Effector memory CD4-positive, alpha-beta T cell (primary cell): ENCODE results near the gene NGEF.

Experiments
- DNase-seq, 3 donors: peaks; one replicate each; pipeline ENCODE4 v3.0.0-alpha.2; 2020
- H3K27ac ChIP-seq: 2 replicates; pipeline ENCODE4 v1.7.0; 2013; ENCODE audit warnings: mild to moderate bottlenecking, low read length, moderate library complexity; ENCODE audit not compliant: insufficient read depth, poor library complexity, severe bottlenecking
- H3K27me3 ChIP-seq: replicated peaks from 2 replicates; pipeline ENCODE4 v1.7.0; 2013; ENCODE audit warnings: mild to moderate bottlenecking, low read length; ENCODE audit not compliant: insufficient read depth, control insufficient read depth, poor library complexity, severe bottlenecking
- H3K36me3 ChIP-seq: 2 replicates; pipeline ENCODE4 v1.7.0; 2013; ENCODE audit warnings: mild to moderate bottlenecking, low read length, moderate library complexity; ENCODE audit not compliant: control insufficient read depth, insufficient read depth
- H3K4me1 ChIP-seq: 2 replicates; pipeline ENCODE4 v1.7.0; 2013; ENCODE audit warnings: low read length, mild to moderate bottlenecking; ENCODE audit not compliant: control insufficient read depth, insufficient read depth, poor library complexity, severe bottlenecking
- H3K4me3 ChIP-seq: 2 replicates; pipeline ENCODE4 v1.7.0; 2013; ENCODE audit warnings: low read length, low read depth, mild to moderate bottlenecking; ENCODE audit not compliant: insufficient read depth, poor library complexity, severe bottlenecking
- H3K9me3 ChIP-seq: 2 replicates; pipeline ENCODE4 v1.7.0; 2013; ENCODE audit warnings: mild to moderate bottlenecking, low read length, moderate library complexity; ENCODE audit not compliant: control insufficient read depth

The NGEF gene

DNA sequence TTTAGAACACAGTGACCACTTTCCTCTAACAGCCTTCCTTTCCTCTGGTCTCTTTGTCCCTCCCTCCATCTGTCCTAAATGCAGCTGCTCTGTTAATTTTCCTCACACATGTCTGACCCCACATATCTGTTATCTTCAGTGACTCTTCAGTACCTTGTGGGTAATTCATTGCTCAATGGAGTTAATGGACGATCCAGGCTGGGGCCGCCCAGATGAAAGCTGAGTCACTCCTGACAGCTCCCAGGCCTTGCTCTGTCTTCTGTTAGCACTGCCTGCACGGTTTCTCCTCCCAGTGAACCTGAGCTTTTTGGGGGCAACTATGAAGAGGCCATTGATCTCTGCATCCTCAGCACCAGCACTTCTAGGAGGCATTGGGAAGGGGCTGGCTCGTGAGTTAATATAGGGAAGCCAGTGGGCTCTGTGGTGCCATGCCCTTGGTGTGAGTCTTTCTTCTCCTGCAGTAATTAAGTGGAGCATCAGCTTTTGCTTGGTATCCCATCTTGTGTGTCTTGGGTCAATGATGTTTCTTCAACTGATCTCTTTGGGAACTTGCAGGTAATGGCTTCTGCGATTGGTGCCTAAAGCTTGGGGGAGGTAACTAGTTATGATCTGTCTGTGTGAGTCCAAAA lies 75.7 kb downstream of the NGEF start:
- H3K4me1 ChIP-seq: no peaks in the 10 kb centered on the region
- no peak for DNase-seq
- no peak overlapping the region for H3K27ac ChIP-seq
- H3K27me3 ChIP-seq: no peaks in the 10 kb centered on the region
- H3K9me3 ChIP-seq: no peaks in the 10 kb centered on the region
- H3K36me3 ChIP-seq: no peaks in the 10 kb centered on the region
- no peak overlapping the region for H3K4me3 ChIP-seq

DNA sequence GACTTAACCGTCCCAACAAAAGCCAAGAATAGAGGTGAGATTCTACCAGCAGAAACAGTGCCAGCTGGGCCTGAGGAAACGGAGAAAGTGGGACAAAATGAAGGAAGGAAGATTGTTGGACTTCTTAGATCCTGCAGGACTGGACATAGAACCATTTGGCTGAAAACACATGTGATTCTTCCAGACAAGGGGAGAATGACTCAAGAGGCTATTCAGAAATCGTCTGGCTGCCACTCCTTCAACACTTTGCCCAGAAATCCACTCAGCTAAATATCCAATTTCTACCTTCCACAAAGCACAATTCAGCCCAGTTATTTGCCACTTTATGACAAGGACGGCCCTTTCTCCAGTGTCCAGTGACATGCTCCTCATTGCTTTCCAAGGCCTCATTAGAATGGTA lies 81.4 kb downstream of the NGEF start:
- no peak for DNase-seq
- Histone ChIP-seq H3K9me3 (no peaks in the 10 kb centered on the region), H3K4me3 (no peak overlapping the region), H3K27me3 (peaks cover 28% of the 10 kb centered on the region), H3K27ac (no peak overlapping the region), H3K4me1 (peaks cover 14% of the 10 kb centered on the region), H3K36me3 (no peaks in the 10 kb centered on the region)

DNA sequence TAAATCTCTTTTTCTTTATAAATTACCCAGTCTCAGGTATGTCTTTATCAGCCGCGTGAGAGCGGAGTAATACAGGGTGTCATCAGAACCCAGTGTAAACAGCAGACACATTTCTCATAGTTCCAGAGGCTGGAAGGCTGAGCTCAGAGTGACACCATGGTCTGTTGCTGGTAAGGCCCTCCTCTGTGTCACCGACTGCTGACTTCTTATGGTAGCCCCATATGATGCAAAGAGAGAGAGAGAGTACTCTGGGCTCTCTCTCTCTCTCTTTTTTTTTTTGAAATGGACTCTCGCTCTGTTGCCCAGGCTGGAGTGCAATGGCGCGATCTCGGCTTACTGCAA lies 83.0 kb downstream of the NGEF start:
- H3K27me3 ChIP-seq: peaks cover 42% of the 10 kb centered on the region

DNA sequence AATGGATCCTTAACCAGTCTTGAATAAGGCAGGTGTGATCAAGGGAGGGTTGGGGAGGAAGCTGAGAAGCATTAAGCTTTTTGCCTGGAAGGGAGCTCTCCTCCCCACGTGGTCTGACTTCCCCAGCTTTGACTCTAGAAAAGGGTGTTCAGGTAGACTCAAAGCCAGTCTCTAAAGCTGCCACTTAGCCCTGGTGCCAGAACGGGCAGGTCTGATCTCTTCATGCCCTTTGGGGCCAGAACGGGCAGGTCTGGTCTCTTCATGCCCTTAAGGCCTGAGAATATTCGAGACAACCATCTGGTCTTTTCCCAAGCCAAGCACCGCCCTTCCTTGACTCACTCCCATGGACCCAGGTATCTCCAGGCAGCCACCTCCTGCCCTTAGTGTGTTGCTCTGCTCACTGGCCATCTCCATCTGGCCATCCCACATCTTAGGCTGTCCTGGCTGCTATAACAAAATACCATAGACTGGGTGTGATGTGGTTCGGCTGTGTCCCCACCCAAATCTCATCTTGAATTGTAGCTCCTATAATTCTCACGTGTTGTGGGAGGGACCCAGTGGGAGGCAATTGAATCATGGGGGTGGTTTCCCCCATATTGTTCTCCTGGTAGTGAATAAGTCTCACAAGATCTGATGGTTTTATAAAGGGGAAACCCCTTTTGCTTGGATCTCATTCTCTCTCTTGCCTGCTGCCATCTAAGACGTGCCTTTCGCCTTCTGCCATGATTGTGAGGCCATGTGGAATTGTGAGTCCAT lies 83.6 kb downstream of the NGEF start:
- Histone ChIP-seq H3K9me3 (no peaks in the 10 kb centered on the region), H3K27me3 (peaks cover 42% of the 10 kb centered on the region), H3K27ac (no peak overlapping the region), H3K4me3 (no peak overlapping the region), H3K36me3 (no peaks in the 10 kb centered on the region), H3K4me1 (peaks cover 15% of the 10 kb centered on the region)
- DNase-seq: no peak

More for the DNA sequence above, 83.0 kb downstream of the NGEF start:
- Histone ChIP-seq H3K4me3 (no peak overlapping the region), H3K4me1 (peaks cover 15% of the 10 kb centered on the region), H3K36me3 (no peaks in the 10 kb centered on the region), H3K9me3 (no peaks in the 10 kb centered on the region), H3K27ac (no peak overlapping the region)
- DNase-seq: no peak

DNA sequence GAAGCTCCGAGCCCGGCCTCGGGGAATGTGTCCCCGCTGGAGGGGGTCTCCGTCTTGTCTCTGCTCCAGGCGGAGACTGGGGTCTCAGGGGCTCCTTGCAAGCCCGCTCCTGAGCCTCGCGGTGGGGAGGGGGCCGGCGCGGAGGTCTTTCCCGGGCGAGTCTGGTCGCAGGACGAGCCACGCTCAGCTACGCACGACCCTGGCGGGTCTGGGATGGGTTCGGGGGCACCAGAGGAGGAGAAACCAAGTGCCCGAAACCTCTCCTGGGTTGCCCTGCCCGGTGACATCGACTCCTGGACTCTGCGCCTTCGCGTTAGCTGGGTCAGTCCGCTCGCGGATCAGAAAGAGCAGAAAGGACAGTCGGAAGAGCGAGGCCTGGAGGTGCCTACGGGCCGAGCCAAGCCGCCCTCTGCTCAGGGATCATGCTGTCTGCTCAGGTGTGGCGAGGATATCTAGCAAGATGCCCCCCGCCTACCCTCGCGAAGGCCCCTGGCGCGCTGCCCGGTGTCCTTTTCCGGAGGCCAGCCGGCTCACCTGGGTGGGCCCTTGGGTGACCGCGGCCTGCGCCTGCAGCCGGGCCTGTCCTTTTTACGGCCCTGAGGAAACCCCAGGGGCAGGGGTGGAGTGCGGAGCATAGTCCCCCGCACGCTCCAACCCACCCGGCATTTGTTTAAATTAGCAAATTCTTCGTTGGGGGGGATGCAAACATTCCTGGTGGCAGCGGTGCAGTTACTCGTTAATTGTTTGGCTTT lies 84.3 kb downstream of the NGEF start:
- no peaks in the 10 kb centered on the region for H3K36me3 ChIP-seq
- DNase-seq: no peak
- H3K4me3 ChIP-seq: peak overlapping the region; percentile 35
- no peak overlapping the region for H3K27ac ChIP-seq
- H3K27me3 ChIP-seq: peaks cover 42% of the 10 kb centered on the region
- H3K9me3 ChIP-seq: no peaks in the 10 kb centered on the region
- peaks cover 15% of the 10 kb centered on the region for H3K4me1 ChIP-seq

DNA sequence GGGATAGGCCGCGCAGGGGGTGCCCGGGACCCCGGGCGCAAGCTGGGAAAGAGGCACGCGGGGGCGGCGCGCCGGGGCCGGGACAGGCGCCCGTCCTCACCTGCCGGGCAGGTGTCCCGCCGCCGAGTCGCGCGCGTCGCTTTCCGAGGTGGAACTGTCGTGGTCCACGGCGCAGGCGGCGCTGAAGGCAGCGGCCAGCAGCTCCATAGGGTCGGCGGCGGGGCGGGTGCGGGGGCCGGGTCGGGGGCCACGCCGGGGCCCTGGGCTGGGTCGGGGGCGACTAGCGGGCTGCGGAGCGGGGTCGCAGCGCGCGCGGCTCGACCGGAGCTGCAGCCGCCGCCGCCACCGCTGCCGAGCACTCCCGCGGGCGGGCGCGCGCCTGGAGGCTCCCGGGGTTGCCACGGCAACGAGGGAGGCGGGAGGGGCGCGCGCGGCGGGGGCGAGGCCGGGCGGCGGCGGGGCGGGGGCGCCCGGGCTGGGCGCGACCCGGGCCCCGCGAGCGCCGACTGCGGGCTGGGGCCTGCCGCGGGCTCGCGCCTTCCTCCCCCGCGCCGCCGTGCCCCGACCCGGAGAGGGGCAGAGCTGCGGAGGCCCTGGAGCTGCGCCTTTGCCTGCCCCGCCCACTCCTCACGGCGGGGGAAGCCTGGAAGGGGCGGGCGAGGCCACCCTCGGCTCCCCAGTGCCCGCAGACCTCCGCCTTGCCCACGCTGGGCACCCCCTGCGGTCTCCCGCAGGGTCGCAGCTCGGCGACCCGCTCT lies 85.1 kb downstream of the NGEF start:
- H3K4me3 ChIP-seq: peak overlapping the region; percentile 40
- H3K36me3 ChIP-seq: no peaks in the 10 kb centered on the region
- no peak overlapping the region for H3K27ac ChIP-seq
- DNase-seq: no peak
- H3K4me1 ChIP-seq: peaks cover 15% of the 10 kb centered on the region
- peaks cover 42% of the 10 kb centered on the region for H3K27me3 ChIP-seq
- H3K9me3 ChIP-seq: no peaks in the 10 kb centered on the region

DNA sequence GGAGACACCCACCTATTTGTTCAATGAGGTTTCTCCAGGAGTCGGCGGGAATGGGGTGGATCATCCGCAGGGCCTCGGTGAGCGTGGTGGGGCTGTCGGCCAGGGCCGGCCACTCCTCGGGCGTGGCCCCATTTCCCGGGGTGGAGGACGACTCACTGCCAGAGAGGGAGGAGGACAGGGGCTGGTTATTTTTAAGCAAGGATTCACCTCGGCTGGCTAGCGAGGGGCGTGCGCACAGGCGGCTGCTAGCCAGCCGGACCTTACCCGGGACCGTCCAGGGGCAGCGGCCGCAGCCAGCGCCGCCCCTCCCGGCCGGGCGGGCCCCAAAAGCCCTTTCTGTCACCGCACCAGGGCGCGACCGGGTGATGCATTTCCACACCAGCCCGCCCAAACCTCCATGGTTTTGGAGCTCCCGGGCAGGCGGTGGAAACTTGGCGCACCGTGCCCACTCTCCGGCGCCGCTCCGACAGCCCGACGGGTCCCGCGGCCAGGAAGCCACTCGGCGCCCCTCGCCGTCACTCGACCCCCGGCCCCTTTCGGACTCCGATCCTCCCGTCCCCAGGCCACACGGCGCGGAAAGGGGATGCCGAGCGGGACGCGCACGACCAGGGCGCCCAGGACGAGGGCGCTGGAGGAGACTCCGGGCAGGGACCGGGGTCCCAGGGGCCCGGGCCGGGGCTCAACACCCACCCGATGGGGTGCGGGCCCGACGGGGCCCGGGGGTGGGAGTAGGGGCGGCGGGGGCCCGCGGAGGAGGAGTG lies 85.8 kb downstream of the NGEF start:
- Histone ChIP-seq H3K4me3 (peak overlapping the region; percentile 40), H3K27me3 (peaks cover 42% of the 10 kb centered on the region), H3K4me1 (peaks cover 15% of the 10 kb centered on the region), H3K27ac (no peak overlapping the region), H3K36me3 (no peaks in the 10 kb centered on the region), H3K9me3 (no peaks in the 10 kb centered on the region)
- no peak for DNase-seq

DNA sequence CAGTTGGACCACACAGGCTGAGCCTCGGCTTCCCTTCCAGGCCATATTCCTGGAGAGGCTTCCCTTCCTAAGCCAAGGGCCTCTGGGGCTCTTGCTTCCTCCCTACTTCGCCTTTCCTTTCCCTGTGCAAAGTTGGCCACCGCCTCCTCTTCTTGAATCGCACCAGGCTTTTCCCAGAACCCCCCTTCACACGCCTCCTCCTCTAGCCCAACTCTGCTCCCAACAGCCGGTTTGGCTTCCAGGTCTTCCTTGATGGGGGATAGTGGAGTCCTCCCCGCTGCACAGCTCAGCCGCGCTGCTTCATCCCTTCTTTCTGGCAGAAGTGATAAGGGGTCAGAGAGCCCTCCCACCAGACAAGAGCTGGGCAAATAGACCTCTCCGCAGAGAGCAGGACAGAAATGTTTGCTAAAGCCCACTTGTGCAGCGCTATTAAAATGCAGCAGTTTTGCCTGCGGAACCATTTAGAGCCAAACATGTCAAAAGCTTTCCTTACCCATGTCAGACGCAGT lies 86.6 kb downstream of the NGEF start:
- no peak overlapping the region for H3K4me3 ChIP-seq
- peaks cover 15% of the 10 kb centered on the region for H3K4me1 ChIP-seq
- H3K27me3 ChIP-seq: peaks cover 42% of the 10 kb centered on the region
- no peak overlapping the region for H3K27ac ChIP-seq
- DNase-seq: no peak
- no peaks in the 10 kb centered on the region for H3K9me3 ChIP-seq
- H3K36me3 ChIP-seq: no peaks in the 10 kb centered on the region

DNA sequence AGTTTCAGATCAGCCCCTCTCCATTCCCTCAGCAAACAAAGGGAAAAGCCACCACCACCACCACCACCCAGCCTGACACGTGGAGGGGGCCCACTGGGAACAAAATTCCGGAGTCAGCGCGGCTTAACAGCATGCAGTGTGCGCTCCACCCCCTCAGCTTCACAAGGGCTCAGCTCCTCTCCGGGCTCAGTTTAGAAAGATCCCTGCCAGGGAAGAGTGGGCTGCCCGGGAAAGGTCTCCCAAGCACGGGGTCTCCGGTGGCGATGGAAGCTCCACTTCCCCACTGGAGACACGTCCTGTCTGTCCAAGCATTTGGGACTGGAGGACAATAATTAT lies 87.3 kb downstream of the NGEF start:
- H3K4me1 ChIP-seq: peaks cover 15% of the 10 kb centered on the region
- no peak overlapping the region for H3K4me3 ChIP-seq
- no peak overlapping the region for H3K27ac ChIP-seq
- H3K36me3 ChIP-seq: no peaks in the 10 kb centered on the region
- no peaks in the 10 kb centered on the region for H3K9me3 ChIP-seq
- H3K27me3 ChIP-seq: peaks cover 42% of the 10 kb centered on the region
- no peak for DNase-seq
